ENCODE results near the gene FNIP1.
"Not testable (repeated sequence)": the region's sequence is repeated elsewhere in the genome, so short reads cannot be mapped to it uniquely, and the experiment has no call there.

DNA sequence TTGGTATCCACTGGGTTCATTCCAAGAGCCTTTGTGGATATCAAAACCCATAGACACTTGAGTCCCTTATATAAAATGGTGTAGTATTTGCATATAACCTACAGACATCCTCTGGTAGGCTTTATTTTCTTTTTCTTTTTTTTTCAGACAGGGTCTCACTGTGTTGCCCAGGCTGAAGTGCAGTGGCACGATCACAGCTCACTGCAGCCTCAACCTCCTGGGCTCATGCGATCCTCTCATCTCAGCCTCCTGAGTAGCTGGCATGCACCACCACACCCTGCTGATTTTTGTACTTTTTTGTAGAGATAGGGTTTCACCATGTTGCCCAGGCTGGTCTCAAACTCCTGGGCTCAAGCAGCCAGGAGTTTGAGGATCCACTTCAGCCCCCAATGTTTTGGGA lies 175.7 kb downstream of the FNIP1 start:
- TF ChIP-seq POLR2A (IDR thresholded peaks at IDR 0.05); EP300 (IDR thresholded peaks at IDR 0.05; ENCODE audit: low read depth); POLR2AphosphoS5 (IDR thresholded peaks at IDR 0.05): not testable (repeated sequence)
- TF ChIP-seq, protein P1, sequence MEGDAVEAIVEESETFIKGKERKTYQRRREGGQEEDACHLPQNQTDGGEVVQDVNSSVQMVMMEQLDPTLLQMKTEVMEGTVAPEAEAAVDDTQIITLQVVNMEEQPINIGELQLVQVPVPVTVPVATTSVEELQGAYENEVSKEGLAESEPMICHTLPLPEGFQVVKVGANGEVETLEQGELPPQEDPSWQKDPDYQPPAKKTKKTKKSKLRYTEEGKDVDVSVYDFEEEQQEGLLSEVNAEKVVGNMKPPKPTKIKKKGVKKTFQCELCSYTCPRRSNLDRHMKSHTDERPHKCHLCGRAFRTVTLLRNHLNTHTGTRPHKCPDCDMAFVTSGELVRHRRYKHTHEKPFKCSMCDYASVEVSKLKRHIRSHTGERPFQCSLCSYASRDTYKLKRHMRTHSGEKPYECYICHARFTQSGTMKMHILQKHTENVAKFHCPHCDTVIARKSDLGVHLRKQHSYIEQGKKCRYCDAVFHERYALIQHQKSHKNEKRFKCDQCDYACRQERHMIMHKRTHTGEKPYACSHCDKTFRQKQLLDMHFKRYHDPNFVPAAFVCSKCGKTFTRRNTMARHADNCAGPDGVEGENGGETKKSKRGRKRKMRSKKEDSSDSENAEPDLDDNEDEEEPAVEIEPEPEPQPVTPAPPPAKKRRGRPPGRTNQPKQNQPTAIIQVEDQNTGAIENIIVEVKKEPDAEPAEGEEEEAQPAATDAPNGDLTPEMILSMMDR (IDR thresholded peaks at IDR 0.05): not testable (repeated sequence)

Measured in transverse colon (tissue), 4 donors.